ENCODE data around the gene GPR25. TPM values are rescaled to one million over a fixed set of nuclear protein-coding genes. Genes with fewer than 3 reads are reported as not detected.

GPR25 gene
- polyA plus RNA-seq, 1 donor (not counting 4 experiments of a cell fraction or from before 2014, with no cell fraction given) = not detected

DNA sequence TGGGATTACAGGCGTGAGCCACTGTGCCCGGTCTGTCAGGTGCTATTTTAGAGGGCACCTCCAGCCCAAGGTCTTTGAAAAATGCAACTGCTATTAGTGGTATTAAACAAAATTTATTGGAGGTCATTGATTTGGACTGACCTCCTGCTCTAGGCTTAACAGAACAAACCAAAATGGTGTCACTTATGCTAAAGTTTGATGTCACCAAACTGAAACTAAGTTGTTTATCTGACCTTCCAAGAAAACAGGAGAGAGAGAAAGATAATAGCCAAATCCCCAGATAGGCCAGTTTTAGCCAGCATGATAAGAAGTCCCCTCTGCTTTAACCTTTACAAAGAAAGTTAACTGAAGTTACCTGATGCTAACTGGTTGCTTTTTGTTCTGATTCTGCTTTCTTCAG lies 13.8 kb downstream of the GPR25 start:
- no peaks in the 10 kb centered on the region for H3K27me3 ChIP-seq (ENCODE audit: control insufficient read depth, extremely low read depth, insufficient read depth, low read length)
- no peak overlapping the region for H3K4me3 ChIP-seq (ENCODE audit: control insufficient read depth in 2 of 3, extremely low read depth in 1 of 3, insufficient read depth in 2 of 3, low read depth in 1 of 3, low read length in 3 of 3)
- H4K20me1 ChIP-seq (ENCODE audit: control insufficient read depth, extremely low read depth, insufficient read depth, low read length) = no peaks in the 10 kb centered on the region
- dilution Hi-C loops (cut with MboI; ENCODE audit: extremely low pct_ligation_motif_present, low sequenced_read_pairs) = no loop called here
- H3K4me2 ChIP-seq (ENCODE audit: control insufficient read depth, extremely low read depth, insufficient read depth, low read depth, low read length) = no peak overlapping the region
- H2AFZ ChIP-seq (ENCODE audit: control insufficient read depth, low read length) = no peak overlapping the region
- FAIRE-seq (no peak), DNase-seq (ENCODE audit: low read depth, low spot score) (no peak)
- TF ChIP-seq CTCF (optimal IDR thresholded peaks at IDR 0.05 in 1 of 3, IDR thresholded peaks at IDR 0.05 in 1 of 3, conservative IDR thresholded peaks at IDR 0.05 in 1 of 3; ENCODE audit: extremely low read depth in 1 of 3, insufficient read depth in 2 of 3, low read length in 3 of 3) (no peak), EZH2 (IDR thresholded peaks at IDR 0.05; ENCODE audit: low read length) (no peak)
- no peaks in the 10 kb centered on the region for H3K79me2 ChIP-seq (ENCODE audit: control insufficient read depth, insufficient read depth, low read length)
- H3K27ac ChIP-seq (ENCODE audit: control insufficient read depth, insufficient read depth, low read length) = no peak overlapping the region
- H3K9me1 ChIP-seq (ENCODE audit: control insufficient read depth, extremely low read depth, insufficient read depth, low read length) = no peaks in the 10 kb centered on the region
- H3K36me3 ChIP-seq (ENCODE audit: control insufficient read depth in 2 of 2, extremely low read depth in 1 of 2, insufficient read depth in 2 of 2, low read length in 2 of 2) = no peaks in the 10 kb centered on the region
- no peak overlapping the region for H3K9ac ChIP-seq (ENCODE audit: control insufficient read depth, extremely low read depth, insufficient read depth, low read length)
- H3K4me1 ChIP-seq (ENCODE audit: control insufficient read depth, extremely low read depth, insufficient read depth, low read length) = peaks cover 2% of the 10 kb centered on the region
- no peaks in the 10 kb centered on the region for H3K9me3 ChIP-seq (ENCODE audit: control insufficient read depth, low read depth, low read length)

DNA sequence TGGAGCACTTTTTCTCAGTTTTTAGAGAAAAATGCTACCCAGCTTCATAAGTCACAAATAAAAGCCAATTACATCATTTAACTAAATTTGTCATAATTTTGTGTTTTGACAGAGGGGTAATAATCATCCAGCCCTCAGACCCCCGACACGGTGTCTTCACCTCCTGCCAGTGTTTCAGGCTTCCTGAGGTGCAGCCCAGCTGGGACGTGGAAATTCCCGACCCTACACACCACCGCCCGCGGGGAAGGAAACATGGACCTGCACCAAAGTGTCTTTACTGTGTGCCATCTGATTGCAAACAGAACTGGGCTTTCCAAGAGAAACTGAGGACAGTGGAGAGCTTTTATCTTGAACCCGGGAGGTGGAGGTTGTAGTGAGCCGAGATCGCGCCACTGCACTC lies 14.3 kb downstream of the GPR25 start:
- no peak overlapping the region for H3K4me2 ChIP-seq (ENCODE audit: control insufficient read depth, extremely low read depth, insufficient read depth, low read depth, low read length)
- no peaks in the 10 kb centered on the region for H3K9me3 ChIP-seq (ENCODE audit: control insufficient read depth, low read depth, low read length)
- no peaks in the 10 kb centered on the region for H4K20me1 ChIP-seq (ENCODE audit: control insufficient read depth, extremely low read depth, insufficient read depth, low read length)
- no peak overlapping the region for H3K27ac ChIP-seq (ENCODE audit: control insufficient read depth, insufficient read depth, low read length)
- H3K79me2 ChIP-seq (ENCODE audit: control insufficient read depth, insufficient read depth, low read length) = no peaks in the 10 kb centered on the region
- dilution Hi-C loops (cut with MboI; ENCODE audit: extremely low pct_ligation_motif_present, low sequenced_read_pairs) = no loop called here
- TF ChIP-seq EZH2 (IDR thresholded peaks at IDR 0.05; ENCODE audit: low read length) = no peak
- FAIRE-seq = no peak
- no peaks in the 10 kb centered on the region for H3K9me1 ChIP-seq (ENCODE audit: control insufficient read depth, extremely low read depth, insufficient read depth, low read length)
- H3K36me3 ChIP-seq (ENCODE audit: control insufficient read depth in 2 of 2, extremely low read depth in 1 of 2, insufficient read depth in 2 of 2, low read length in 2 of 2) = no peaks in the 10 kb centered on the region
- H3K4me3 ChIP-seq (ENCODE audit: control insufficient read depth in 2 of 3, extremely low read depth in 1 of 3, insufficient read depth in 2 of 3, low read depth in 1 of 3, low read length in 3 of 3) = no peak overlapping the region
- no peak overlapping the region for H2AFZ ChIP-seq (ENCODE audit: control insufficient read depth, low read length)
- no peak overlapping the region for H3K9ac ChIP-seq (ENCODE audit: control insufficient read depth, extremely low read depth, insufficient read depth, low read length)
- H3K4me1 ChIP-seq (ENCODE audit: control insufficient read depth, extremely low read depth, insufficient read depth, low read length) = peaks cover 4% of the 10 kb centered on the region
- DNase-seq (ENCODE audit: low read depth, low spot score) = no peak
- H3K27me3 ChIP-seq (ENCODE audit: control insufficient read depth, extremely low read depth, insufficient read depth, low read length) = no peaks in the 10 kb centered on the region

DNA sequence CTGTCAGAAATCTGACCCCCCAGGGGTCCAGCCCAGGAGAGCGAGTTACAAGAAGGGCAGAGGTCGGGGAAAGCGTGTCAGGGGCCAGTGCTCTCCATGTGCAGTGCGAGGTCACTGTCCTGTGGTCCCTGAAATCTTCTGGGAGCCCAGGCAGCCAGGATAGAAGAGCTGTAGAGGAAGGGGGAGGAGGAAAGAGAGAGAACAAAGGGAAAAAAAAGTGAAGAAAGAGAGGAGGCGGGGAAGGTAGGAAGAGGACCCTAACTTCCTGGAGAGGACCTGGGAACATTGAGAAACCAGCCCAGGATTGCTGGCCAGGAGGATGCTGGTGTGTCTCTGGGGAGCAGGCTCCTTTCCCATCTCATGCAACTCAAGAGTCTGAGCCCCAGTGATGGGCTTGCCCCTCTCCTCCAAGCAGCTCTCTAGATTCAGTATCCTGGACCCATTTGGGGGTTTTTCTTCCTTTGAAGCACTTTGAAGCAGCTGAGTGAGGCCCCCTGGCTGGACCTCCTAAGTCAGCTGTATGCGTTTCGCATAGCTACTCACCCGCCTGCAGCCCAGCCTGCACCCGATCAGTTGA lies 15.1 kb downstream of the GPR25 start:
- TF ChIP-seq CTCF (optimal IDR thresholded peaks at IDR 0.05 in 1 of 3, IDR thresholded peaks at IDR 0.05 in 1 of 3, conservative IDR thresholded peaks at IDR 0.05 in 1 of 3; ENCODE audit: extremely low read depth in 1 of 3, insufficient read depth in 2 of 3, low read length in 3 of 3) (no peak), EZH2 (IDR thresholded peaks at IDR 0.05; ENCODE audit: low read length) (no peak)
- Histone ChIP-seq H3K4me3 (ENCODE audit: control insufficient read depth in 2 of 3, extremely low read depth in 1 of 3, insufficient read depth in 2 of 3, low read depth in 1 of 3, low read length in 3 of 3) (no peak overlapping the region), H3K4me2 (ENCODE audit: control insufficient read depth, extremely low read depth, insufficient read depth, low read depth, low read length) (no peak overlapping the region), H3K36me3 (ENCODE audit: control insufficient read depth in 2 of 2, extremely low read depth in 1 of 2, insufficient read depth in 2 of 2, low read length in 2 of 2) (no peaks in the 10 kb centered on the region), H3K9ac (ENCODE audit: control insufficient read depth, extremely low read depth, insufficient read depth, low read length) (no peak overlapping the region), H3K9me3 (ENCODE audit: control insufficient read depth, low read depth, low read length) (no peaks in the 10 kb centered on the region), H4K20me1 (ENCODE audit: control insufficient read depth, extremely low read depth, insufficient read depth, low read length) (no peaks in the 10 kb centered on the region), H2AFZ (ENCODE audit: control insufficient read depth, low read length) (no peak overlapping the region), H3K27me3 (ENCODE audit: control insufficient read depth, extremely low read depth, insufficient read depth, low read length) (no peaks in the 10 kb centered on the region), H3K9me1 (ENCODE audit: control insufficient read depth, extremely low read depth, insufficient read depth, low read length) (no peaks in the 10 kb centered on the region), H3K79me2 (ENCODE audit: control insufficient read depth, insufficient read depth, low read length) (no peaks in the 10 kb centered on the region), H3K4me1 (ENCODE audit: control insufficient read depth, extremely low read depth, insufficient read depth, low read length) (peaks cover 4% of the 10 kb centered on the region), H3K27ac (ENCODE audit: control insufficient read depth, insufficient read depth, low read length) (no peak overlapping the region)
- no peak for FAIRE-seq
- dilution Hi-C loops (cut with MboI; ENCODE audit: extremely low pct_ligation_motif_present, low sequenced_read_pairs) = no loop called here
- DNase-seq (ENCODE audit: low read depth, low spot score) = no peak

Data from keratinocyte (primary cell).